IPS-18c (cell line): ENCODE data around the gene FGF19.

Experiments
- H3K4me3 ChIP-seq: 2 replicates; pipeline ENCODE4 v1.7.0; 2013; ENCODE audit warnings: low read depth, mild to moderate bottlenecking, low read length, moderate library complexity; ENCODE audit not compliant: insufficient read depth
- H3K9me3 ChIP-seq: one replicate; pipeline ENCODE4 v1.6.1; 2013; ENCODE audit warnings: mild to moderate bottlenecking, low read length, moderate library complexity; ENCODE audit not compliant: control insufficient read depth, insufficient read depth

The FGF19 gene

DNA sequence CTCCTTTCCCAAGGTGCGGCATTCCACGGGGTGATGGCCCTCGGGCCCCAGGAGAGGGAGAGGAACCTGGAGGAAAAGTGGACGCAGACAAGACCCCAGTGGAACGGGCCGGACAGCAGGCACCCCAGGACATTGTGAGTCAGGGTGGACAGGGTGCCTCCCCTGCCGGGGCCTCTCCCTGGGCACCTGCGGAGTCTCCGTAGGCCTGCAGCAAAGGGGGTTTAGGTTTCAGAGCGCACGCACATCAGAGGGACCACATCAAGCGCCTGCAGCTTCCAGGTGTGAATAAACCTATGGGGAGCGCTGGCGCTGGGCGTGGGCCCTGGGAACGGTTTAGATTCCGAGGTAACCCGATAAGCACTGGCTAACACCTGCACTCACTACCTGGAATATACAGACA is 22.7 kb upstream of the FGF19 start:
- H3K4me3 ChIP-seq, result no peak overlapping the region
- H3K9me3 ChIP-seq, result peaks cover 2% of the 10 kb centered on the region

DNA sequence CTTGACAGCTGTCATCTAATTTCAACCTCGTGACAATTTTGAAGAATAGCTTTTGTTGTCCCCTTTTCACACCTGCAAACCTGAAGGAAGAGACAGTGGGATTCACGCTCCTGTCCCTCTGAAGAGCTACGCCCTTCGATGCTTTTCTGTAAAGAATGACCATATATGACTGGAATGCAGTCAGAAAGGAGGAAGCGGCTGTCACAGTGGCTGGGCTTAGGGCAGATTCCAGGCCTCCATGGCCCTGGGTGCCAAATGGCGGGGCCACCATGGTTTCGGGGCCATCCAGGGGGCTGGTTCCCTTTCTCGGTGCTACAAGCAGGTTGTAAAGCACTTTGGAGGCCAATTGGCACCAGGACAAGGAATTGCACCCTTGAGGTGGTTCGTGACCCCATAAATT is 22.2 kb upstream of the FGF19 start:
- Histone ChIP-seq H3K9me3 (peaks cover 2% of the 10 kb centered on the region), H3K4me3 (no peak overlapping the region)

DNA sequence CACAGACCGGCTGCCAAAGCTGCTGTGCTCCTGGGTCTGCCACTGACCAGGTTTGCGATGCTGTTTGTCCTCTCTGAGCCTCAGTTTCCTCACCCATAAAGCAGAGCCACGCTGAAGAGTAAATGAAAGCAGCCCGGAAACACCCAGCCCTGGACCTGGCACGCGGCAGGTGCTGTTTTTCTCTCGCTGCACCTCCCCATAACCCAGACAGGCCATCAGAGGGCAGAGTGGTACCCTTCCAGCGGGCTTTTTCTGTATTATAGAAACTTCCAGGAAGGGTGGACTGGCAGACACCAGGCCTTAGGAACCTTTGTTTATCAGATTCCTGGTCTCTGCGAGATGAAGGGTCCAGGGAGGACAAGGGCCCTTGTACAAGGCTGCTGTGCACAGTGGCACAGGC is 17.9 kb upstream of the FGF19 start:
- Histone ChIP-seq H3K4me3 (no peak overlapping the region), H3K9me3 (peaks cover 2% of the 10 kb centered on the region)

DNA sequence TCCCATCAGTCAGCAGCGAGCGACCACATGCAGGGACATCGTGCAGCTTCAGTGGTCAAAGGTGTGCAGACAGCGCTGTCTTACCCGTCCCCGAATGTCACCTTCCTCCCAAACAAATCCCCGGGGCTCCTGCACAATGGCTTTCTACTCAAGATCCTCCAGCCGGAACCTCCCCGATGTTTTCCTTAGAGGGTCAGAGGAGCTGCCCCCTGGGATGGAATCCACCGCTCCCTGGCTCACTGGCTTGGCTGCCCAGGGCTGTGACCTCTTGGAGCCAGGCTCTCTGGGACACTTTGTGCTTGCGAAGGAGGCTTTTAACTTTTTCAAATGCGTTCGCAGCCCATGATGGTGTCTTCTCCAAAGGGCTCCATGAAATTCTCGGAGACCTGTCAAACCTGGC is 17.3 kb upstream of the FGF19 start:
- no peak overlapping the region for H3K4me3 ChIP-seq
- H3K9me3 ChIP-seq, result peaks cover under 1% of the 10 kb centered on the region

DNA sequence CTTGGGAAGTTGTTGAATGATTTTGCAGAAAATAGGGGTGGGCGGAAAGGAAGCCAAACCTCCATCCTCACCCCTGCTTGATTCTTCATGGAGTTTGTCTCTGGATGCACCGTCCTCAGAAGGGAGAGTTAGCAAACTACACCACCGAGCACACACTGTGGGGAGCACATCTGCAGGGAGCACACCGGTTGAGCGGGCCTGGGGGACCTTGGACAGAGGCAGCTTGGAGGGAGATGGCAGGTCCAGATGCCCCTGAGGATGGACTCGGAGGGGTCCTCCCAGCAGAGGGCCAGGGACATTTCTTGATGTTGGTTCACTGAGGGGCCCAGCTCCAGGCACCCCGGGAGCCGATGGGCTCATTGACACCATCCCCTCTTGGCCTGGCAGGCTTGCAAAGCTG is 15.1 kb upstream of the FGF19 start:
- no peak overlapping the region for H3K4me3 ChIP-seq
- H3K9me3 ChIP-seq, result no peaks in the 10 kb centered on the region

DNA sequence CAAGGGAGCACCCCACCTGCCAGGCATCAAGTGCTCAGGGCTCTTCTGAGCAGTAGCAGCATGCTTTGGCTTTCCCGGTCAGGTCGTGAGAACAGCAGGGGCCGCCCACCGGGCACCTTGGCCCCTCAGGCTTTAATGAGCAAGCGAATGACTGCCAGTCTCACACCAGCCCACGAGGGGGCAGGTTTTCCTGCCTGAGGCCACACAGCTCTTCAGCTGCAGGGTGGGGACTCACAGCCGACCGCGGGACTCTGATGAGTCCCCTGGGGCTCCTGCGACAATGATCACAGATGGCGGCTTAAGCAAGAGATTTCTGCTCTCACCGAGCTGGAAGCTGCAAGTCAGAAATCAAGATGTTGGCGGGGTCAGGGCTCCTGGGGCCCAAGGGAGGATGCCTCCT is 14.3 kb upstream of the FGF19 start:
- H3K9me3 ChIP-seq, result no peaks in the 10 kb centered on the region
- H3K4me3 ChIP-seq, result no peak overlapping the region

DNA sequence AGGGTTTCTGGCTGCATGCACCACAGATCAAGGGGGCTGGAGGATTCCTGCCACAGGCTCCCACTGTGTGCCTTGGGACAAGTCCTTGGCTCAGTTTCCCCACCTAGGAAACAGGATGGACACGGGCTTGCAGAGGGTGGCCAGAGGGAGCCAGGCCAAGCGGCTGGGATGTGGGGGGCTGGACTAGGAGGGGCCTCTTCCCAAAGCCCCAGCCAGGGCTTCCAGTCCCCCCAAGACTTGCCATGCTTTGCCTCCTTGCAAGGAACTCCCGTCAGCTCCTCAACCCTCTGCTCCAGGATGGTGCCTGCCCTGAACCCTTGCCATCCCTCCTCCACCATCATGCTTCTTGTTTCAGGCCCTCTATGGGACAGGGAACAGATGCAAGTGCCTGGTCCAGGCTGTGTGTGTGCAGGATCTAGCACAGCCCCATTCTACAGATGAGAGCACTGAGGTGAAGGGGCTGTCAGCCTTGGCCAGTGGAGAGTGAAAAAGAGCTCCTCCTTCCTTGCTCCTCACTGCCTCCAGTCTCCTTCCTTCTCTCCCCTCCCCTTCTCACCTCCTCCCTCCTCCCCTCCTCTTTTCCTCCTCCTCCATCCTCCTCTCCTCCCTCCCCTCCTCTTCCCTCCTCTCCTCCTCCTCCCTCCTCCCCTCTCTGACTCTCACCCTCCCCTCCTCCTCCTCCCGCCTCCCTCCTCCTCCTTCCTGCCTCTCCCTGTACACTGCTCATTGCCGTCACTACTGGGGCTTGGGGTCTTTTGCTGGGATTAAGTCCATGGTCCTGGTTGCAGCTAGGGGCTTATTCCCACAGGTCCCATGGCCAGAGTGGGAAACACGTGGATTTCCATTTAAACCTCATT is 13.3 kb upstream of the FGF19 start:
- no peak overlapping the region for H3K4me3 ChIP-seq

DNA sequence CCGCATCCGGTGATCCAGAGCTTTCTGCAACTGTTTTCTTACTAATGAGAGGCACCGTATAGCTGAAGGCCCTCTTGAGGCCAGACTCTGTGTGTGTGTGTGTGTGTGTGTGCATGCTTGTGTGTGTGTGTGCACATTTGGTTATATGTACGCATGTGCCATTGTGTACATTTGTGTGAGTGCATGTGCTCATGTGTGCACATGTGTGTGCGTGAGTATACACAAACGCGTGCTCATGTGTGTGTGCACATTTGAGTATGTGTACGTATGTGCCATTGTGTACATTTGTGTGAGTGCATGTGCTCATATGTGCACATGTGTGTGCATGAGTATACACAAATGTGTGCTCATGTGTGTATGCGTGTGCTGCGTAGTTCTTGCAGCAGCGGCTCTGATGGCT is 12.3 kb upstream of the FGF19 start:
- H3K4me3 ChIP-seq, result no peak overlapping the region
- H3K9me3 ChIP-seq, result no peaks in the 10 kb centered on the region

More for the DNA sequence above, 13.3 kb upstream of the FGF19 start:
- H3K9me3 ChIP-seq, result no peaks in the 10 kb centered on the region

DNA sequence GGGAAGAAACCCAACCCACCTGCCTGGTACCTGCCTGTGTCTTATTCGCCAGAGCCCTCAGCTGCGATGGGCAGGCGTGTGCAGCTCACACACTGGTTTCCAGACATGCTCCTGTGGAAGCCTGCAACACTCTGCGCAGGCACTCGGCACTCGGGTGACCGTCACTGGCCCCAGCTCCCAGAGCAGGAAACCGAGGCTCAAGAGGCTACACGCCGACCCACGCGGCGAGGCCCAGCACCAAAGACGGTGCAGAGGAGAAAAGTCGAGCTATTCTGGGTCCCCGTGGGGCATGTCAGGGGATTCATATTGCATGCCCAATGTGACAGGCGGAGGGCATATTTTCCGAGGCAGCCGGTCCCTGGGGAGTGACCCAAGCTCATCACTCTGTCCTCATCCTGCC is 11.6 kb upstream of the FGF19 start:
- Histone ChIP-seq H3K4me3 (no peak overlapping the region), H3K9me3 (no peaks in the 10 kb centered on the region)

DNA sequence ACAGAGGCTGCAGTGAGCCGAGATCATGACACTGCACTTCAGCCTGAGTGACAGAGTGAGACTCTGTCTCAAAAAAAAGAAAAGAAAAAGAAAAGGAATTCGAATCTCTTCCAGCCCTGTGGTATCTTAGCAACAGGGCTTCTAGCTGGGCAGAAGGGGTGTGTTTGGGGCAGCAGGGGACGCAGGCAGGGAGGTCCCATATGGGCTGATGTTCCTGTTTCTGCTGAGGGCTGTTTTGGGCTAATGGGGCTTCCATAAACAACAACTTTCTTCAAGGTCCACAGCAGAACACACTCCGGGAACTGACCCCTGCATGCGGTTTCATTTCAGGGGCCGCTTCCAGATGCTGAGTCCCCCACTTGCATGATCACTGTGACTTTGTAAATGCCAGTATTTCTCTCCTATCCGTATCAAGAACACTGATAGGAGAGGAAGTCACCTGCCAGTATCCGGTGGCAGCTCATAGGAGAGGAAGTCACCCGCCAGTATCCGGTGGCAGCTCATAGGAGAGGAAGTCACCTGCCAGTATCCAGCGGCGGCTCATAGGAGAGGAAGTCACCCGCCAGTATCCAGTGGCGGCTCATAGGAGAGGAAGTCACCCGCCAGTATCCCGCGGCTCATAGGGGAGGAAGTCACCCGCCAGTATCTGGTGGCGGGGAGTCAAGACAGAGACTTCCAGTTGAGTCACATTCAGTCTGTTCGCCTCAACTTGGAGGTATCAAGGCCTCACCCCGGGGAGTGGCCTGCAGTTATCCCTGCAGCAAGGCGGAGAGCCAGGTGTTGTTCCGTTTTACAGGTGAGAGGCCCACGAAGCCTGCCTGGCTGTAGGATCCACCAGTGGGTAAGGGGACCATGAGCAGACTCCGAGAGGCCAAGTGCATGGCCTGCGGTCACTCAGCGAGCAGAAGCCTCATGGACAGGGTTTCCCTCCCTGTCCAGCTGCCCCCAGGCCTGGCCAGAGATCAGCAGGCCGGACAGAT is 8.3 kb upstream of the FGF19 start:
- Histone ChIP-seq H3K9me3 (no peaks in the 10 kb centered on the region), H3K4me3 (no peak overlapping the region)

DNA sequence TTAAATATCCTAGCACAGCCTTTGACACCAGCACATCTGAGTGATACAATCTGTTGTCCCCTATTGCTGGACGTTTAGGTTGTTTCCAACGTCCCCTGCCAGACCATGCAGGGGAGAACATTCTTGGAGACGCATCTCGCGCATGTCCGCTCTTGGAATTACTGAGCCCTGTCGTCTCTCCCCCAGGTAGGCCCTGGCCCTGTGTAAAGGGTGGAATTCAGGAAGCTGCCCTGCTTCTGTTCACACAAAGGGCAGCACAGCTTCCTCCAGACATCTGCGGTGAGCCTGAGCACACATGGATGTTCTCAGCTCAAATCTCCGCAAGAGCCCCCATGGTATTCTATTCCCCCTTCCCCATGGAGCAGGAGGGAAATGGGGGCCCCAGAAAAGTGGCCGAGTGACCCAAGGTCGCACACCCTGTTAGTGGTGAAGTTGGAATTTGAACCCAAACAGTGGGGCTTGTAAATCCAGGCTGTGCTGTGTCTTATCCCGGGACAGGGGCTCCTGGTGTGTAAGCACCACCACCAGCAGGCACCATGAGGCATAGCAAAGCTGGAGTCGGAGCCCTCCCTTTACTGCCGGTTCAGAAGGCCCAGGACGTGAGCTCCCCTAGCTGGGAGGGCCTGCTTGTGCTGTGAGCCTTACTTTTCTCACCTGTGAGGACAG is 5.0 kb upstream of the FGF19 start:
- Histone ChIP-seq H3K9me3 (no peaks in the 10 kb centered on the region), H3K4me3 (no peak overlapping the region)

DNA sequence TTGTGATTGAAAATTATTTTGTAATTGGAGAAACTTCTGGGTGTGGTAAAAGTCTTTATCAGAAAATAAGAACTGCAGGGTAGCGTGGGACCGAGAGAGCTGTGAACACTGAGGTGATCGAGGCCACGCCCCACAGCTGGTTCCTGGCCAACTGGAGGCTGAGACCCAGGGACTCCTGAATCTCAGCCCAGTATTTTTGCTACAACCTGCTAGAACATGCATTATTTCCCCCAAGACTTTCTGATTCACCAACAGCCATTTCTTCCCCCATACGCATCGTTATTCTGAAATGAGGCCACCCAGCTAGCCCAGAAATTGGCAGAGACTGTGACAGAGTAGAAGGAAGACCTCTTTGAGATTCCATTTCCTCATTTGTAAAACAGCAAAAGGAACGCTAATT is 3.4 kb upstream of the FGF19 start:
- H3K9me3 ChIP-seq, result no peaks in the 10 kb centered on the region
- no peak overlapping the region for H3K4me3 ChIP-seq

DNA sequence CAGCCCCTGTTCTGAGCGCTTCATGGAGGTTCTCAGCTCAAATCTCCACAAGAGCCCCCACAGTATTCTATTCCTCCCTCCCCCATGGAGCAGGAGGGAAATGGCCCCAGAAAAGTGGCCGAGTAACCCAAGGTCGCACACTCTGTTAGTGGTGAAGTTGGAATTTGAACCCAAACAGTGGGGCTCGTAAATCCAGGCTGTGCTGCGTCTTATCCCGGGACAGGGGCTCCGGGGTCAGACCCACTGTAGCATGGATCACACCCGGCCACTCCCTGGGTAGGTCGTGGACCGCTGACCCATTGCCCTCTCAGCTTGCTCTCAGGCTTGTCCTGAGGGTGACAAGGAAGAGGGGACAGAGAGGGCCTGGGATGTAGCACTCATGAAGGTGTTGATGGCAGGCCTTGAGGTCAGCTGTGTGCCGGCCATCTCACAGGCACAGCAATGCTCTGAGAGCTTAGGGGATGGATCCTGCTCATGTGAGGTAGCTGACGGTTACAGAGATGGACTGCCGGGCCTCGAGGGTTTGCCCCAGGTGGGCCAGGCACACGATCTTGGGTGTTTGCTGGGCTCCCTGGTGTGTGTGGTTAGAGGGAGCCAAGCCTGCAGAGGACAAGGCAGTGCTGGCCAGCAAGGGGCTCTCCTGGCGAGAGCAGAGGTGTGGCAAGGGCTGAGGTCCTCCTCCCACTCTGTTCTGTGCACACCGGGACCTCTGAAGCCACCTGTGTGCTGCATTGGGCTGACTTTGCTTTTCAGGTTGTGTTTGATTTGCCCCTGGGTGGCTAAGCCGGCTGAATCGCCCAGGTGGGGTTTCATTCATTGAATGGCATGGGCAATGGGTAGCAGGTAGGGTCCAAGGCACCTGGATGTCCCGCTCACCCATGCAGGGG is 2.3 kb upstream of the FGF19 start:
- no peak overlapping the region; the same call in 1 of the 2 replicates for H3K4me3 ChIP-seq
- H3K9me3 ChIP-seq, result no peaks in the 10 kb centered on the region

DNA sequence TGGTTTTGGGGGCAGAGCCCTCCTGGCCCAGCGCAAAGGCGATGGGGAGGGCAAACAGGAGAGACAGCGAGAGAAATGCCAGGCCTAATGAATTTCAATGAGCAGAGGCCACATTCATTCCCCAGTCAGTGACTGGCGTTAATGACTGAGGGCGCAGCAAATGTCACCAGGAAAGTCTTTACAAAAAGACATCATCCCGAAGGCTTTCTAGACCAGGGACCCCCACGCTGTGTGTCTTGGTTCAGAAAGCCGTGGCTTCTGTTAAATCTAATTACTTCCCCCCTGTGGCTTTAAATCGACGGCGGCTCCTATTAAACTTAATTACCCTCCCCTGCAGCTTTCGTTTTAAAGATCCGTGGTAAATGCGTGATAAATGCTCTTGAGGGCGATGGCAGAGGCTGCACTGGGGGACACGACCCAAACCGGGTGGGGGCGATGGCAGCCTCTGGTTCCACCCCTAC is 1.6 kb upstream of the FGF19 start:
- no peaks in the 10 kb centered on the region for H3K9me3 ChIP-seq
- peak overlapping the region; percentile 50; the same call in 1 of the 2 replicates for H3K4me3 ChIP-seq

DNA sequence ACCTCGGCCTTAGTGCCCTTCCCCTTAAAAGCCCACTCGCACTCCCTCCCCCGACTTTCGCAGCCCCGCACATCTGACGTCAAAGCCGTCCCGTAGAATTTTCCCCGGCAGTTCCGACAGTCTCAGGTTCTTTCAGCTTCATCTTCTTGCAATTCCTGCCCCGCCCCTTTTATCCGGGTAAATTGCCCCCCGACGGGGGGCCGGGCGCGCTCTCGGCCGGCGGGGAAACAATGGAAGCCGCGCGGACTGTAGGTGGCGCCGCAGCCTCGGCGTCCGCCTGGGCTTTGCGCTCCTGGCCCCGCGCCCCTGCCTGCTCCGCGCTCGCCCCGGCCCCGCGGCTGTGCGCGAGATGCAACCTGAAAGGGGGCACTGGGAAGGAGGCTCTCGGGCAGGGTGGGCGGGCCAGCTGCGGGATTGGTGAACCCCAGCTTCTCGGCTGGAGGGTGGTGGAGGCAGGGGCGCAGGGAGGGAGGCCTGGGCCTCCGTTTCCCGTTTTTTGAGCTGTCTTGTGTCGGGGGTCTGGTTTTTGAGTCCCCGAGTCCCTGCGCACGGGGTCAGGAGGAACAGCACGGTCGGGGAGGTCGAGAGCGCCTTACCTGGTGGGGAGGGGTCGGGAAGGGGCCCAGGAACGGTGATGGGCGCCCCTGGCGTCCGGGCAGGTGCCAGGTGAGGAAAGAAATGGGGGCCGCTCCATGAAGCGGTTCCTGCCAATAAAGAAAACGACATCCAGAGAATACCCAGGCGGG is 859 bp upstream of the FGF19 start:
- H3K4me3 ChIP-seq, result peak overlapping the region; percentile 50
- H3K9me3 ChIP-seq, result no peaks in the 10 kb centered on the region

DNA sequence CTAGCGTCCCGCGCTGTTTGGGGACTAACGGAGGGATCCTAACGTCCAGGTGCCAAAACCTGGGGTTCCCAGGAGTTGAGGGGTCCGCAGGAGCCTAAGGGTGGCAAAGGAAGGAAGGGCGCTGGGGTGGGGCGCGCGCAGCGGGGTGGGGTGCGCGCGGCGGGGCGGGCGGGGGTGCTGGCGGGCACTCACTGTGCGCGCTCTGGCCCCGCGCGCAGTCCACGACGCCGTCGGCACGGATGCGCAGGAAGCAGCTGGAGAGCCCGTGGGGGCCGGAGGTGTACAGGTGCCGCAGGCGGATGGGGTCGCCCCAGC is 412 bp downstream of the FGF19 start:
- Histone ChIP-seq H3K4me3 (peak overlapping the region; percentile 50), H3K9me3 (no peaks in the 10 kb centered on the region)
